ENCODE measurements around the gene EZR.
A peak's percentile ranks its signal among the peaks of the same experiment; 100 is the strongest.
"Not testable (repeated sequence)": the region's sequence is repeated elsewhere in the genome, so short reads cannot be mapped to it uniquely, and the experiment has no call there.

EZR gene

GRCh38 chr6:158840465-158840864 lies 21.3 kb upstream of the EZR start:
- no peak for DNase-seq

DNA sequence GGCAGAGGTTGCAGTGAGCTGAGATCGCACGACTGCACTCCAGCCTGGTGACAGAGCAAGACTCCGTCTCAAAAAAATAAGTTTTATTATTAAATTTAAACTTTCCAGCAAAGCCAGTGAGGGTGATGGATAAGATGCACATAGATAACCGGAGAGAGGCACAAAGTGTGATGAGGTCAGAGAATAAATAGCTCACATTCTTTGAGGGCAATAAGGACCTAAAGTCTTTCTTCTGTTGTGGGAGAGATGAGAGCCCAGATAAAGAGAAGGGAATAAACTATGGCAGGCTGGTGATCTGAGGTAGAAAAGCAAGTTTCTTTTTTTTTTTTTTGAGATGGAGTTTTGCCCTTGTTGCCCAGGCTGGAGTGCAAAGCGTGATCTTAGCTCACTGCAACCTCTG lies 20.6 kb upstream of the EZR start:
- DNase-seq: peak; percentile 37

DNA sequence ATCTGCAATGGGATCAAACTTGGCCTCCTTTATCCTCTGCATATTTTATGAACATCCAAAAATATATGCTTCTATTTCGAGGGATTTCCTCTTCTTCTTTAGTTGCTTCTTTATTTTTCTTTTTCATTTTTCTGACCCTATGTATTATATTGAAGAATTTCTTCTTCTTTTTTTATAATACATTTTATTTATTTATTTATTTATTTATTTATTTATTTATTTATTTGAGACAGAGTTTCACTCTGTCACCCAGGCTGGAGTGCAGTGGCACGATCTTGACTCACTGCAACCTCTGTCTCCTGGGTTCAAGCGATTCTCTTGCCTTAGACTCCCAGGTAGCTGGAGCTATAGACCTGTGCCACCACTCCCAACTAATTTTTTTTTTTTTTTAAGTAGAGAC lies 19.6 kb upstream of the EZR start:
- not testable (repeated sequence) for DNase-seq

DNA sequence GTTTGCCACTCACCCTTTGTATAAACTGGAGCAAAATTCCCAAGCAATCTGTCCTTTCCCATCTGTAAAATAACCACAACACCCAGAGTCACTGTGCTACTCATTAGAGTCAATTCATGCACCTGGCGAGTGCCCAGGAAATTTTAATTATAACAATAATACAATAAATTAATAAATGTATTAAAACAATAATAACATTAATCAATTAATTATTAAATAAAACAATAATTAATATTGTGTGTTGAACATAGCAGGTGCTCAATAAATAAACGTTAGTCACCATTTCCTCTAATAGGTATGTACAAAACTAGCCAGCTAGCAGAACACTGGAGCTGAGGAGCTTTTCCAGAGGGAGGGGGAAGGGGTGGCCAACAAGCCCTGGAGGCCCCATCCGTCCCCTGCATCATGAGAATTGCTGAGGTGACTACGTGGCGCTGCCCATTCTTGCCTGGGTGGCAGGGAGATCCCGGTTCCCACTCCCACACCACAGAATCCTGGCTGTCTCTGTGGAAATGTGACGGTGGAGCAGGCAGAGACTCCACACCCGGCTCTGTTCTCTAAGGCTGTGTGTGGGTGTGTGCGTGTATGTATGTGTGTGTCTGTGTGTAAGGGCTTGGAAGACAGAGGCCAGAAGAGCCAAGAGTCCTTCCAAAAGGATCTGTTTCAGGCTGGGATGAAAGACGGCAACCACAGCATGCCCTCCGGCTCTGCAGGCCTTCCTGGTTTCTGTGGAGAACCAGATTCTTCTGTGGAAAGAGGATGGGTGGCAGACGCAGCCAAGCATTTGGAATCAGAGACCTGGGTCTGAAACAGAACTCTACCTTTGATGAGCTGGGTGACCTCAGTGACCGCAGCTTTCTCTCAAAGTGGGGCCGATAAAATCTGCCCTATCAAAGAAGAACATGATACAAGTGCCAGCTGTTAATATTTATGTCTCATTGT lies 18.8 kb upstream of the EZR start:
- peak; percentile 70 for DNase-seq

DNA sequence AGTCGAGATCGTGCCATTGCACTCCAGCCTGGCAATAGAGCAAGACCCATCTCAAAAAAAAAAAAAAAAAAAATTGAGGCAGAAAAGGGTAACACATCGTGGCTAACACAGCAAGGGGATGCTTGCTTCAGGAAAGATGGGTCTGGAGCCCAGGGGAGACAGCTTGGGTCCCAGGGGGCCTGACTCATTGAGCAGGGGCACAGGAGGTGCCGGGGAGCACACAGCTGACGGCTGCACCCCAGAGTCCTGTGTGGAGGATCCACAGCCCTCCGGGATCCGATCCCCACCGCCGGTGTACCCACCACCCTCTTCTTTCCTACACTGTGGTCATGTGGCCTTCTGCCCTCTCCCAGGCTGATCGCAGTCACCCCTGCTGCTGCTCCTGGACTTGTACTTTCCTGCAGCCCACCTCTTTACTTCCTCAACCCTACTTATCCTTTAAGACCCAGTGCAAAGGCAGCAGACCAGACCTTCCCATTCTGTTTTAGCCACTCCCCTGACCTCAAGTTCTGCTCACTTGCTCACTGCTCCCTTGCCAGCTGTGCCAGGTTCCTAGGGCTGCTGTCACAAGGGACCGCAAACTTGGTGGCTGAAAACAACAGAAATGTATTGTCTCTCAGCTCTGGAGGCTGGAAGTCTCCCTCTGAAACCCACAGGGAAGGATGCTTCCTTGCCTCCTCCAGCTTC lies 17.6 kb upstream of the EZR start:
- no peak for DNase-seq

GRCh38 chr6:158835616-158836221 lies 16.6 kb upstream of the EZR start:
- DNase-seq: no peak

DNA sequence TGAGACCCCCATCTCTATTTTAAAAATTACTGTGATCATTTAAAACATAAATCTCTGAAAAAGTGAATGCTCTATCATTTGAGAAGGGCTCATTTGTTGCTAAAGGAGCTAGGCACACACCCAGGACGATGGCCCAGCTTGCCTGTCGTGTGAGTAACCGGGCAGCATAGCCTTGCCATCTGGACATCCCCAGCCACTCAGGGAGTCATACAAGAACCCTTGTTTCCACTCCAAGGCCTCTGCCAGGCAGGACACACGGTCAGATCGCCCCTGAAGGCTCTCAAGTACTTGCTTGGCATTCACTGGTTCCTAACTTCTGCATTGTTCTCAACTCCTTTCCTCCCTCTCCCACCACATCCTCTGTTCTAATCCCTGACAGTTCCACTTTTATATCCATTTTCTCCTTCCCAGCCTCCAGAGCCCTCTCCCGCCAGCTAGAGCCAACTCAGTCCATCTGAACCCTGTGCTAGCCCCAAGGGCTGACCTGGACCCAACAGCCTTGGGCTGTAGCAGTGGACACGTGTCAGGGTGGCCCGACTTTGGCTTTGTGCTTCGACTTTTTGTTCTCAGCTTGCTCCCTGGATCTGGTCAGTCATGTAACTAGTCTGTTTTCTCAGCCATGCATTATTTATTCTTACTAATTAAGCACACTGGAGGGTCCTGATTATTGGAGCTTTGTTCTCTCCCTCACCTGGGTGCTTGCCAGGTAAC lies 15.7 kb upstream of the EZR start:
- DNase-seq: no peak

GRCh38 chr6:158832807-158833206 lies 13.6 kb upstream of the EZR start:
- not testable (repeated sequence) for DNase-seq

GRCh38 chr6:158832026-158832425 lies 12.9 kb upstream of the EZR start:
- no peak for DNase-seq

GRCh38 chr6:158831571-158831970 lies 12.4 kb upstream of the EZR start:
- DNase-seq: no peak

DNA sequence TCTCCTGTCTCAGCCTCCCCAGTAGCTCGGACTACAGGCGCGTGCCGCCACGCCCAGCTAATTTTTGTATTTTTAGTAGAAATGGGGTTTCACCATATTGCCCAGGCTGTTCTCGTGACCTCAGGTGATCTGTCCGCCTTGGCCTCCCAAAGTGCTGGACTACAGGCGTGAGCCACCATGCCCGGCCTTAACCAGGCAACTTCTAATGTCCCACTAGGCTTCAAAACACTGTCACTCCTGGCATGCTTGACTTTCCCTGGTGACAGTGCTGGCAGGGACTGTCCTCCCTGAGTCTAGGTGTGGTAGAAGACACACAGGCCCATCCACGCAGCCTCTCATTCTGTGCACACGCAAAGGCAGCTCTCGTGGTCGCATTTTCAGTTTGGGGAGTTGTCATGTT lies 11.6 kb upstream of the EZR start:
- no peak for DNase-seq

GRCh38 chr6:158828807-158829206 lies 9.6 kb upstream of the EZR start:
- no peak for DNase-seq

- DNase-seq: no peak
These were observed 7.8 kb upstream of the EZR start for GRCh38 chr6:158826819-158827501.

DNA sequence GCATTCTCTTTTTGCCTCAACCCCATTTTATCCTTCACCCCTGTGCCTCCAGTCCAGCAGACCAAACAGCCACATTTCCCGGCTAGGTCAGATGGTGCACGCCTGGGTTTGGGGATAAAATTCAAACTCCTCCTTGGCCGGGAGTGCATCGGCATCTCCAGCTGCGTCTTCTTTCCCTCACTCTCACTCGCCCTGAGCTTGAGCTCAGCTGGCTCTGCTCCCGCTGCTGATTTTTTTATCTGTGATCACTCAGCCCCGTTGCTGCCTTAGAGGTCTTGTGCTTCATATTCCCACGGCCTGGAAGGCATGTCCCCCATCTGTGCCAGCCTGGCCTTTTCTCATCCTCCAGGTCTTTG lies 6.8 kb upstream of the EZR start:
- DNase-seq: no peak

DNA sequence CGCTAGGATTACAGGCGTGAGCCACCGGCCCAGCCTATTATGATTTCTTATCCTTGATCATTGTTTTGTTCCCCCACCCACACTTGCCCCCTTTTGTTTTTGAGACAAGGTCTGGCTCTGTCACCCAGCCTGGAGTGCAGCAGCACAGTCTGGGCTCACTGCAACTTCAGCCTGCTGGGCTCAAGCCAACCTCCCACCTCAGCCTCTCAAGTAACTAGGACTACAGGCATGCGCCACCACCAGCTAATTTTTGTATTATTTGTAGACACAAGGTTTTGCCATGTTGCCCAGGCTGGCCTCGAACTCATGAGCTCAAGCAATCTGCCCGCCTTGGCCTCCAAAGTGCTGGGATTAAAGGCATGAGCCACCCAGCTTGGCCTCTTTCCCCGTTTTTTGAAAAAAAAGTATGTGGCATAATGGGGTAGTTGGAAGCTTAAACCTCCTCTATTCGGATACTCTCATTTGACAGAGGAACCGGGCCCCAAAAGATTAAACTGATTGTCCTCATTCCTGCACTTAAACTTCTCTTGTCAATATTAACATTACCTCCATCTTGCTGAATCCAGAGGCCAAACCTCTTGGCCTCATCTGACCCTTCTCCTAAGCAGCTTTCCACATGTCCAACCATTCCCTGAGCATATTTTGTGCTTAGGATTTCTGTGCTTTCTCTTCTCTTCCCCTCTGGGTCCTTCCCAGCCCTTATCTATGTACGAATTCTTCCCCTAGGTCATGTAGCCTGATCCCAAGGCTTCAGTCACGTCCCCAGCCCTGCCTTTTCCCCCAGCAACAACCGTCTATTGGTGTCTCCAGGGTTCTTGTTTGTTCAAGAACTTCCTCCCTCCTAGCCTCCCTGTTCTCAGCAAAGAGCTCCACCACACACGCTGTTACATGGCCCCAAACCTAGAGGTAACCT lies 6.1 kb upstream of the EZR start:
- DNase-seq: no peak

- not testable (repeated sequence) for DNase-seq
These were observed 4.4 kb upstream of the EZR start for GRCh38 chr6:158823616-158824015.

DNA sequence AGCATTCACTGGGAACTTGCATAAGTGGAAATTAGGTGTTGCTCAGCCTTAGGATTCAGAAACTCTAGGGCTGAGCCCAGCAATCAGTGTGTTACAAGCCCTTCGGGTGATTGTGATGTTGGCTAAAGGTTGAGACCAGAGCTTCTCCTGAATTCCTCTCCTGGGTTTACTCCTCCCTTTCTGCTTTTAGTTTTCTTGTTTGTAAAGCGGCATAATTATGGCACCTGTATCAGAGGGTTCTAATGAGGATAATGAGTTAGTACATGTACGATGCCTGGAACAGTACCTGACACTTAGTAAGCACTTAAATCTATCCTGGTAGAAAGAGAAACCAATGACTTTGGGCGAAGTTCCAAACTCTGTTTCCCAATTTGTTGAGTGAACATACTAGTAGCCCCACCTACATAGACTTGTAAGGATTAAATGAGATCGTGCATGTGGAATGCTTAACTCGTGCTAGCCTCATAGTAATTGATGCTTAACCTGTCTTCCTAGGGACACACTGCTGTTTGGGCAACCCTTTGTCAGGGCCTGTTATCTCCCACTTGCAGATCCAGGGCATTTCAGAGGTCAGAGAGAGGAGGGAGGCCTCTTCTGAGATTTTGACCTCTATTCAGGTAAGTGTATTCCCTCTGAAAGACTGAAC lies 932 bp upstream of the EZR start:
- peak; percentile 46 for DNase-seq

DNA sequence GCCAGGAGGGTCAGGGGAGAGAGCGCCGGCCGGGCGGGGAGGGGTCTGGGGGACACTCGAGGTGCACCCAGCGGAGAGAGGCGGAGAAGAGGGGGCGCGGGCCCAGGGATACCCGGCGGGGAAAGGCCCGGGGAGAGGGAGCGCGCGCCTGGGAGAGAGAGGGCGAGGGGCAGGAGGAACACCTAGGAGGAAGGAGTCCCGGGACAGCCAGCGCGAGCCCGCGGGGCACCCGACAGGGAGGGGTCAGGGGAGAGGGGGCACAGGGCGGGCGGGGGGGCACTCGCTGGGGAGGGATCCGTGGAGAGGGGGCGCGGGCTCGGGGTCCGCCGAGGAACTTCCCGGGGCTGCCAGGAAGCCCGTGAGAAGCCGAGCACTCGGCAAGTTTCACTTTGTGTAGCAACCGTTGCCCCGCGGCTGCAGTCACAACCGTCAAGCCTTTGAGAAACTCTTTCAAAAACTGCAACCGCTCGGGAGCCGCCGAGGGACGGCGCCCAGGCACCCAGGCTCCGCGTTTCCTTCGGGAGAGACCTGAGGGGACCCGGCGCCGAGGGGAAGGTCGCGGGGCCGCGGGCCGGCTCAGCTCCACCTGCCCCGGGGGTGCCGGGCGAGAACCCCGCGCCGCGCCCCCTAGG lies 471 bp downstream of the EZR start:
- peak; percentile 74 for DNase-seq

DNA sequence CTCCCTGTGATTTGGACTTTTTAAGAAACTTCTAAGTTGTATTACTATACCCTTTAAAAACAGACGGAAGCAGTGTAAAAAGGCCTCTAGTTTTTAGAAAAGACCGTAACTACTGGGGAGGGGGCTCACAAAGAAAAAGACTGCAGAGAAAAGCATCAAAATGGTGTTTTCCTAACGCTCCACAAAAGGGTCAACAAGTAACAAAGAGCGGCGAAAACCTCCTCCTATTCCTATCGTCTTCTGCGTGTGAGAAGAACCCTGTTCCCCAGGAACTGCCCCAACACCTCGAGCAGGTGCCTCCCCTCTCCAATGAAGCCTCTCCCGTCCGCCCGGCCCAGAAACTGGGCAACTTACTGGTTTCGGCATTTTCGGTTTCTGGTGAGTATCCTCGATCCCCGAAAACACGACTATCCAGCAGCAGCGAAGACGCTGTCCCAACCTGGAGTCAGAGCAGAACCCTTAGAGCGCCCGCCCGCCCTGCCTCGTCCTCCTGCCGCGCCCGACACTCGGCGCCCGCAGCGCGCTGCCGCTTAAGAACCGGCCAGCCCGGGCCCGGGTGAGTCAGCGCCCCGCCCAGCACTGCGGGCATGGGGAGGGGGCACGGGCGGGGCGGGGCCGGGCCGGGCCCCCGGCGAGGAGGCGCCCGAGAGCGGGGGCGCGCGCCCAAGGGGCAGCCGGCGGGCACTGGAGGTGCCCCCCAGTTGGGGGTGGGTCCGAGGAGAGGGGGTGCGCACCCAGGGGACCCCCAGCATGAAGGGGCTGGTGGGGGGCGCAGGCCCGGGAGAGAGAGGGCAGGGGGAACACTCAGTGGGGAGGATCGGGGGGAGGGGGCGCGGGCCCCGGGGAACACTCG lies 1.2 kb downstream of the EZR start:
- peak; percentile 81 for DNase-seq

Measured in EL (cell line).